ENCODE results near the gene ACVR1.

- no peak for TF ChIP-seq EP300 (IDR thresholded peaks at IDR 0.05; ENCODE audit: borderline replicate concordance in 1 of 2, low read depth in 1 of 2, low read length in 1 of 2)
- no peak for TF ChIP-seq CTCF (IDR thresholded peaks at IDR 0.05)
- TF ChIP-seq, protein P1, sequence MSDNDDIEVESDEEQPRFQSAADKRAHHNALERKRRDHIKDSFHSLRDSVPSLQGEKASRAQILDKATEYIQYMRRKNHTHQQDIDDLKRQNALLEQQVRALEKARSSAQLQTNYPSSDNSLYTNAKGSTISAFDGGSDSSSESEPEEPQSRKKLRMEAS (IDR thresholded peaks at IDR 0.05; ENCODE audit: low read depth), result no peak
- TF ChIP-seq POLR2AphosphoS5 (IDR thresholded peaks at IDR 0.05; ENCODE audit: low read depth, low read length), result no peak
- no peak for TF ChIP-seq TAF1 (IDR thresholded peaks at IDR 0.05; ENCODE audit: borderline replicate concordance, low read depth, low read length)
These were observed 27.9 kb downstream of the ACVR1 start for GRCh38 chr2:157848213-157848612.

All from SK-N-SH (cell line).